Pancreas (tissue), 10 donors: ENCODE results near the gene DMKN. TPM values are rescaled to one million over a fixed set of nuclear protein-coding genes. Genes with fewer than 3 reads are reported as not detected.

Source experiments
- ATAC-seq, 4 donors: fragments of 200-7000 bp; cut with Tn5 transposase; one replicate each; pipeline versions ENCODE4 v1.8.0 to v1.9.1; 2020; ENCODE audit warnings: mild to moderate bottlenecking in 4 of 4, moderate library complexity in 4 of 4
- DNase-seq, 6 donors: peaks; one replicate each; pipeline ENCODE4 v3.0.0-alpha.2; 2020
- FAIRE-seq: peaks from 2 replicates; lab custom pipeline; 2012; peaks lifted over from hg19 to GRCh38; lab: Jason Lieb, UNC
- H3K27ac ChIP-seq, 4 donors: fragments of 200-600 bp; sonication (generic); 1 replicate in 3 of 4; 2 replicates in 1 of 4; pipeline versions ENCODE4 v1.5.0 to v1.8.0; 2020
- H3K27me3 ChIP-seq, 4 donors: fragments of 200-600 bp; one replicate each; pipeline ENCODE4 v1.8.0; 2021
- H3K36me3 ChIP-seq, 3 donors: fragments of 200-600 bp; sonication (generic) in 1 of 3; one replicate each; pipeline versions ENCODE4 v1.5.0 to v1.8.0; 2020 to 2021
- H3K4me1 ChIP-seq, 3 donors: fragments of 200-600 bp; one replicate each; pipeline ENCODE4 v1.8.0; 2021
- H3K4me3 ChIP-seq, 4 donors: fragments of 200-600 bp; sonication (generic) in 2 of 4; one replicate each; pipeline versions ENCODE4 v1.5.0 to v1.8.0; 2020 to 2021
- H3K9me3 ChIP-seq, 4 donors: fragments of 200-600 bp; one replicate each; pipeline ENCODE4 v1.8.0; 2021
- WGBS, 2 donors: extraction: QIAGEN DNeasy Blood & Tissue Kit; methylation state at CpG; one replicate each; pipeline ENCODE4 v1.1.7; 2013; 5-methylcytosine and 5-hydroxymethylcytosine counted together
- intact Hi-C, 3 donors: fragments of 100-400 bp; cut with DNase I; formaldehyde crosslinking; loops; one replicate each; pipeline versions ENCODE4 v1.11.1 to v1.14.2; 2022
- polyA plus RNA-seq, 2 donors: library from polyadenylated mRNA; stranded (reverse); fragments of 200-250 nt; gene quantifications; one replicate each; pipeline ENCODE4 v1.2.3, GENCODE V29; 2013
- total RNA-seq, 6 donors: library from RNA; stranded (reverse); fragmentation: NEBNext Ultra II Directional in 4 of 6; extraction: Animal tissue kit (Norgen Biotek cat#: 25700) in 4 of 6; gene quantifications; one replicate each; pipeline versions ENCODE4 v1.2.1 to v1.2.4, GENCODE V29; 2021 to 2023
- TF ChIP-seq, protein P1 (sequence below), 4 donors: fragments of 200-600 bp; sonication (generic) in 3 of 4; IDR thresholded peaks; one replicate each; pipeline versions ENCODE4 v1.5.0 to v1.8.0; 2021; ENCODE audit warnings: antibody characterized with exemption in 4 of 4
- donor health status: healthy with polysubstance abuse.
- donor health status: DM: no; HTN: no; CAD: no; lungs with moderate emphysema.
- donor health status: DM: no; HTN: no; CAD: no.
- donor health status: control.
- donor health status: control.
- donor health status: Bipolar disorder and iron deficiency.
- donor health status: DM: yes; HTN: yes; CAD: no.
- donor health status: DM: no; HTN: no; CAD: no.
- donor health status: DM: no; HTN: no; CAD: no.
- donor health status: DM: yes; HTN: yes; CAD: no.

The DMKN gene, protein sequence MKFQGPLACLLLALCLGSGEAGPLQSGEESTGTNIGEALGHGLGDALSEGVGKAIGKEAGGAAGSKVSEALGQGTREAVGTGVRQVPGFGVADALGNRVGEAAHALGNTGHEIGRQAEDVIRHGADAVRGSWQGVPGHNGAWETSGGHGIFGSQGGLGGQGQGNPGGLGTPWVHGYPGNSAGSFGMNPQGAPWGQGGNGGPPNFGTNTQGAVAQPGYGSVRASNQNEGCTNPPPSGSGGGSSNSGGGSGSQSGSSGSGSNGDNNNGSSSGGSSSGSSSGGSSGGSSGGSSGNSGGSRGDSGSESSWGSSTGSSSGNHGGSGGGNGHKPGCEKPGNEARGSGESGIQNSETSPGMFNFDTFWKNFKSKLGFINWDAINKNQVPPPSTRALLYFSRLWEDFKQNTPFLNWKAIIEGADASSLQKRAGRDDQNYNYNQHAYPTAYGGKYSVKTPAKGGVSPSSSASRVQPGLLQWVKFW
- 10 to 100 TPM; 48.5 to 86.7 (median 60.0) TPM for total RNA-seq
- polyA plus RNA-seq, result 100 to 1,000 TPM; 133 to 197 TPM

- Histone ChIP-seq H3K27me3 (no peaks in the 10 kb centered on the region), H3K36me3 (no peaks in the 10 kb centered on the region), H3K4me3 (no peak within 1 kb of the TSS), H3K9me3 (no peaks in the 10 kb centered on the region), H3K27ac (no peak within 1 kb of the TSS), H3K4me1 (peaks cover 0 to 3% (median 0%) of the 10 kb centered on the region in 3 donors)
- TF ChIP-seq, protein P1, sequence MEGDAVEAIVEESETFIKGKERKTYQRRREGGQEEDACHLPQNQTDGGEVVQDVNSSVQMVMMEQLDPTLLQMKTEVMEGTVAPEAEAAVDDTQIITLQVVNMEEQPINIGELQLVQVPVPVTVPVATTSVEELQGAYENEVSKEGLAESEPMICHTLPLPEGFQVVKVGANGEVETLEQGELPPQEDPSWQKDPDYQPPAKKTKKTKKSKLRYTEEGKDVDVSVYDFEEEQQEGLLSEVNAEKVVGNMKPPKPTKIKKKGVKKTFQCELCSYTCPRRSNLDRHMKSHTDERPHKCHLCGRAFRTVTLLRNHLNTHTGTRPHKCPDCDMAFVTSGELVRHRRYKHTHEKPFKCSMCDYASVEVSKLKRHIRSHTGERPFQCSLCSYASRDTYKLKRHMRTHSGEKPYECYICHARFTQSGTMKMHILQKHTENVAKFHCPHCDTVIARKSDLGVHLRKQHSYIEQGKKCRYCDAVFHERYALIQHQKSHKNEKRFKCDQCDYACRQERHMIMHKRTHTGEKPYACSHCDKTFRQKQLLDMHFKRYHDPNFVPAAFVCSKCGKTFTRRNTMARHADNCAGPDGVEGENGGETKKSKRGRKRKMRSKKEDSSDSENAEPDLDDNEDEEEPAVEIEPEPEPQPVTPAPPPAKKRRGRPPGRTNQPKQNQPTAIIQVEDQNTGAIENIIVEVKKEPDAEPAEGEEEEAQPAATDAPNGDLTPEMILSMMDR (IDR thresholded peaks at IDR 0.05), result no peak
- intact Hi-C loops, result no loop called here
- ATAC-seq, result no peak
- 33 to 37% methylated on average over 11 to 15 of the region's 15 CpGs for WGBS, 2 donors
- no peak for DNase-seq
- FAIRE-seq, result no peak
Observed at GRCh38 chr19:35513628-35514281, at the start of gene DMKN. DMKN (minus strand) TSS chr19:35513649; CDS start chr19:35513475, 174 bp downstream.

DNA sequence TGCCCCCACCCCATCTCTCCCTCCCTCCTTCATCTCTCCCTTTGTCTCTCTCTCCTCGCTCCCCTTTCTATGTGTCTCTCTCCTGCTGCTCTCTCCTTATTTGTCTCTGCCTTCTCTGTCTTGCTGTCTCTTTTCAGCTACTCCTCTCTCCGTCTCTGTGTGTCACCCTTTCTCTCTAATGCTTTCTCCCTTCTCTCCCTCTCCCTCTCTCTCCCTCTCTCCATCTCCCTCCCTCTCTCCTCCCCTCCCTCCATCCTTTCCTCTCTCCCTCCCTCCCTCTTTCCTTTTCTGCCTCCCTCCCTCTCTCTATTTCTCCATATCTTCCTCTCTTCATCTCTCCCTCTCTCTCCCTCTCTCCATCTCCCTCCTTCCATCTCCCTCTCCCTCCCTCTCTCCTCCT, 49.3 kb upstream of the DMKN start:
- 81 to 83% methylated on average over 2 of the region's 2 CpGs for WGBS, 2 donors
- FAIRE-seq, result no peak
- H3K9me3 ChIP-seq, result no peaks in the 10 kb centered on the region
- TF ChIP-seq, protein P1 (IDR thresholded peaks at IDR 0.05), result no peak
- H3K4me3 ChIP-seq, result no peak overlapping the region
- intact Hi-C loops, result no loop called here
- no peaks in the 10 kb centered on the region for H3K36me3 ChIP-seq
- no peak for ATAC-seq
- DNase-seq, result no peak
- H3K4me1 ChIP-seq, result peaks cover 0 to 13% (median 7%) of the 10 kb centered on the region in 3 donors
- H3K27ac ChIP-seq, result no peak overlapping the region
- H3K27me3 ChIP-seq, result no peaks in the 10 kb centered on the region

DNA sequence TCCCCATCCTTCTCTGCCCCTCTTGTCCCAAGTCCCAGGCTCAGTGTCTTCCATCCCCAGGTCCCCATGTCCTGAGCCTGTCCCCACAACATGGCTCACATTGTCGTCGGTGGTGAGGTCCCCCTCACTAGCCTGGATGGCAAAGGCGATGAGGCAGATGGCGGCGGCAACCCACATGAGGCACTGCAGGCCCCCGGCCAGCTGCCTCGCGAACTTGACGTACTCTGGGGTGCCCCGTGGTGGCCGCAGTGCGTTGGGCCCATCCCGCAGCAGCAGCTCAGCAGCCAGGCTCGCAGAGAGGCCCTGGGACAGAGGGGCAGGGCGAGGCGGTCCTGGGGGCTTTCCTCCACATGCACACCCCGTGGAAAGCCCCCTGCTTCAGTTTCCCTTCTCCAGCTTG, 48.9 kb upstream of the DMKN start:
- Histone ChIP-seq H3K4me3 (no peak overlapping the region), H3K27ac (no peak overlapping the region), H3K9me3 (no peaks in the 10 kb centered on the region), H3K27me3 (no peaks in the 10 kb centered on the region), H3K36me3 (no peaks in the 10 kb centered on the region), H3K4me1 (peaks cover 0 to 13% (median 7%) of the 10 kb centered on the region in 3 donors)
- no peak for ATAC-seq
- intact Hi-C loops, result no loop called here
- DNase-seq, result peak in 1 of 6 donors; percentile 53
- WGBS, 2 donors, result 76 to 78% methylated on average over 13 to 17 of the region's 17 CpGs
- FAIRE-seq, result no peak
- TF ChIP-seq, protein P1 (IDR thresholded peaks at IDR 0.05), result no peak

- 86 to 88% methylated on average over 6 of the region's 6 CpGs for WGBS, 2 donors
- ATAC-seq (no peak), FAIRE-seq (no peak), DNase-seq (no peak)
- no peaks in the 10 kb centered on the region for H3K9me3 ChIP-seq
- no peaks in the 10 kb centered on the region for H3K27me3 ChIP-seq
- H3K36me3 ChIP-seq, result no peaks in the 10 kb centered on the region
- peaks cover 0 to 13% (median 7%) of the 10 kb centered on the region in 3 donors for H3K4me1 ChIP-seq
- intact Hi-C loops, result no loop called here
- no peak overlapping the region for H3K4me3 ChIP-seq
- no peak overlapping the region for H3K27ac ChIP-seq
- TF ChIP-seq, protein P1 (IDR thresholded peaks at IDR 0.05), result no peak
Observed at GRCh38 chr19:35561436-35561835, 48.0 kb upstream of the DMKN start.
